Measurements from ENCODE around the gene GALNTL6. TPM values are rescaled to one million over a fixed set of nuclear protein-coding genes. Genes with fewer than 3 reads are reported as not detected.

The GALNTL6 gene
- under 1 TPM; 0.06 to 0.13 (median 0.08) TPM for polyA plus RNA-seq (ENCODE audit: insufficient read depth in 1 of 5, insufficient read length in 5 of 5, low replicate concordance in 1 of 5)
- long read RNA-seq, donor 1 = 0 reads
- long read RNA-seq, donor 2 = 0 reads
- long read RNA-seq, donor 3 = 0 reads
- long read RNA-seq, donor 4 = 0 reads
- long read RNA-seq, donor 5 = 0 reads
- long read RNA-seq, donor 6 = 0 reads
- long read RNA-seq, donor 7 = 0 reads
- long read RNA-seq, donor 8 = 0 reads

DNA sequence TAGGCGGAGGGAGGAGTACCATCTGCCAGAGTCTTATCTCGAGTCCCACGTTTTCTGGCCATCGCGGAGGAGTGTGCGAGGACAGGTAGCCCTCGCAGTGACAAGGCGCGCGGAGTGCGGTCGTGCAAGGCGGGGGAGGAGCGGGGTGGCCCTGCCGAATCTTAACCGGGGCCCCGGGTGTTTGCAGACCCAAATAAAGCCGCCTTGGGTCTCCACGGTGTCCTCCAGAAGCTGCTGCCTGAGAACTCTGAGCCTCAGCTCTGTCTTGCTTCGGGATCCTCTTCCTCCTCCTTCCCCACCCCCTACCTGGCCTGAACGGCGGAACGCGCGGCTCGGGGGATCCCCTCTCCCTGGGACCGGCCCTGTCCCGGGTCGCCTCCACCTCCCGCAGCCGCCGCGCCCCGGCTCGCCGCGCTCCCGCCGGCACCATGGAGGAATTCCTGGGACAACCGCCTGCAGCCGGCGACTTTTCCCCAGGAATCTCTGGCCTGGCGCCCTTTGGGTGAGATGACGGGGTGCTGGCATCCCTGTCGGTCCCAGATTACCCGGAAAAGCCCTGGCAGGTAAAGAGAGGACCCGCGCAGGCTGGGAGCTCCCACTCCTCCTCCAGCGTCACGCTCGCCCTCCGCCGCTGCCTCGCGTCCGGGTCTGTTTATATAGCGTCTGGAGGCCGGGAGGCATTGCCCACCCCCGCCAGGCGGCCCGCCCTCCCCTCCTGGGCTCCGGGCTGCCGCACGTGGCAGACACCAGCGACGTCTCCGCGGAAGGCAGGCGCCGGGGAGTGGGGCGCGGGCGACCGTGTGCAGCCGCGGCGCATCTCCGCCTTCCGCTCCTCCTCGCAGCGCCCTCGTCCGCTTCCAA, at the start of gene GALNTL6:
Gene GALNTL6, plus strand, starts transcription at position 740 of the 861 bp plus-strand sequence.
- no peak for DNase-seq

DNA sequence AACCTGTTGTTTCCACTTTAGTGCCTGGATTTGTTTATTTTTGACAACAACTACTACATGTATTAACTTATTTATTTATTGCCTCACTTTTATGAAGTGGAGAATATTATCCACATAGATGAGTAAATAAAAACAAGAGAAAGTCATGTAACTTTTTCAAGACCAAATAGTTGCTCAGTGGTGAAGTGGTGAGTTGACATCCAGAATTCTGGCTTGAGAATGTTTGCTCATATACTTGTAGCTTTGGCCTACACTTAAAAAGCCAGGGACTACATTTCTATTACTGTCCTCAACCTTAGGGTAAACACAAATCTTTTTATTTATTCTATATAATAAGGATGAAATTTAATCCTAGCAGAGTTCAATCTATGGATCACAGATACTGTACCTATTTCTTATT, 47.7 kb upstream of the GALNTL6 start:
- no peak for DNase-seq

DNA sequence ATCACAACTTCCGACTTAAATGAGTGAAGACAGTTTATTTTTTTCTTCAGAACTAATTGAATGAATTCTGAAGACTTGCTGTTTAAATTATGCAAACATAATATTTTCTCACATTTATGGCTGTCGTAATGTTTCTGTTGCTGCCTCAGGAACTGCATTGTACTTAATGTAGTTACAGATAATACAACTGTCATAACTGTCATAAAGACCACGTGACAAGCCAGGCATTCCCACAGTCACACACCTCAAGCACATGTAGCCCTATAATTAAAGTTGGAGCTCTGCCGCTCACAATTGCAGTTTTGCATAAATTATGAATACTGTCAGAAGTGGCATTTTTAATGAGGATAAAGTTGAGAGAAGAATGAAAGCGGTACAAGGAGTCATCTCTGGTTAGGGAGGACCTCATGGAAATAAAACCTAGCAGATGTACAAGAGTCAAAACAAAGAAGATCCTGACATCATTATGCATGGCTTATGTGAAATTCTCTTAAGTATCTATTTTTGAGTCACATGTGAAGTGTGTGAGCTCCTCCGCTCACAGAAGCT, 38.5 kb upstream of the GALNTL6 start:
- no peak for DNase-seq

DNA sequence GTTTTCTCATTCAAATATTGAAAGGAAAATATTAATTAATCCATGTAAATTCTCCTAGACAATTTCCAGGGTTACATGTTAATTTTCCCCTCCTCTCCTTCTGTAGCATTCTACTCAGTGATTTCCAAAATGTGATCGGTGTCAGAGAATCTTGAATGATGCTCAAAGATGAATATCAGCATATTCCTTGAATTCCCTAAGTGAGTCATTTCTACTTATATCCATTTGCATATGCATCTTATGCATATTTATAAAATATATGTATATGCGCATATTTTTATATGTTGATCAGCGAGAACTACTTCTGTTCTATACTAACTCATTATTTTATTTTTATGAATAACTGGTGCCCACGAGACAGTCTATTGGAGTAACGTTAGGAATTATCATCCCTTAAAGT, 33.9 kb upstream of the GALNTL6 start:
- no peak for DNase-seq

DNA sequence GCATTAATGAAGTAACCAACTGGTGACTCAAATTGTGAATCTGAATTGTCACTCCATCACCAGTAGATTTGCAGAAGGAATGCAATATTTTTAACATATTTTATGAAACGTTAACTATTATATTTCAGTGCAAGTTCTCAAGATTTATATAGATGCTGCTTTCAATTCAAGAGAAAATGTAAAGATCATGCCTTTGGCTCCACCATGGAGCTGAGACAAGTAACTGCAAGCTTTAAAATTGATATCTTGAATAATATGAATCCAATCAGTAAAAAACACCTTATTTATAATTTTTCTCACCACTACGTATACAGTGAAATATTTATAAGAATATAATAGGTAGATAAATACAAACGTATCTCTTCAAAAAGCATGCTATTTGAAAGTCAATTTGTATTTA, 27.8 kb upstream of the GALNTL6 start:
- DNase-seq = no peak

DNA sequence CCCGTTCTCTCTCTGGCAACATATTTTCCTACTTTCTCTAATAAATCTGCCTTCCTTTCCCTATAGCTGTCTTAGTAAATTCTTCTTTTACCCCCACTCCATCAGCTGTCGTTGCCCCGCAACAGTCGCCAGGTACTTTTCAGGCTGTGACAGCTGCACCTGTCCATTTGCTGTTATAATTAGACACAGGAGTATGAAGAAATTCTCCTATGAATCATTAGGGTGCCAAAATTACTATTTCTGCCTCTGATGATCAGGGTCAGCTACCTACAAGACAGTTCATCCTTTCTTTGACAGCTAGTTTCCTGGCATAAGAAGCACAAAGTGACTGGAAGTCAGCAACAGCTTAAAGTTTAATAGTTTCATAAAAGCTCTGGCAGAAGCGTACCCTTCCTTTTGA, 19.5 kb upstream of the GALNTL6 start:
- no peak for DNase-seq

DNA sequence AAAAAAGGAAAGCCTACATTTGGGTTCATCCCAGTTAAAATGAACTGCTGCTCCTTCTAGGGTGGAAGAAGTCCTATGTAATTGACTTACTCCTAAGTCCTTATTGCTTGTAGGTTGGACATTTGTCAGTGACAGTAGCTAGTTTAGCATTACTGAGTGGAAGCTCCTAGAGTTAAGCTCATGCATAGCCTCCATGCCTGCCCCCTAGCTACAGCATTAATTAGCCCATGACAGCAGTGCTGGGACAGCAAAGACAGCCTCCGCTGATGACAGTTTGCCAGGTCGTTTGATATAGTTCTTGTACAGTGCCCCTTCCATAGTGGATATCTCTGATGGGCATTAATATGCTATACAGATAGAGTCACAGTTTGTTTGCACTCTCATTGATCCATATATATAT, 18.7 kb upstream of the GALNTL6 start:
- no peak for DNase-seq

DNA sequence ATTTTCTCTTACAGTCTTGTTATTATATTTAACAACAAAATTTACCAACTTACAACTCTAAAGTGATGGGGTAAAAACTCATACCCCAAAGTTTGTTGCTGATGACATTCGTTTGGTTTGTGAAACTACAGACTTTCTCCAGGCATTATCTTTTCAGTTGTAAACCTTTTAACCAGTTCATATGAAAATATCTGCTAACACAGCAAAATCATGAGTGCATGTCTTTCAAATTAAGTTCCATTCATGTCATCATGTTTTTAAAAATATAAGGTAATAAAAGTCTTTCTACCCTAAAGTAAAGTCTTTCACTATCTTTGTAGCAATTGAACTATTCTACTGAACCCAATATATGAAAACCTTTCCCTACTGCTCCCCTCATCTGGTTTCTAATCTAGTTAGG, 3.4 kb upstream of the GALNTL6 start:
- DNase-seq = no peak

DNA sequence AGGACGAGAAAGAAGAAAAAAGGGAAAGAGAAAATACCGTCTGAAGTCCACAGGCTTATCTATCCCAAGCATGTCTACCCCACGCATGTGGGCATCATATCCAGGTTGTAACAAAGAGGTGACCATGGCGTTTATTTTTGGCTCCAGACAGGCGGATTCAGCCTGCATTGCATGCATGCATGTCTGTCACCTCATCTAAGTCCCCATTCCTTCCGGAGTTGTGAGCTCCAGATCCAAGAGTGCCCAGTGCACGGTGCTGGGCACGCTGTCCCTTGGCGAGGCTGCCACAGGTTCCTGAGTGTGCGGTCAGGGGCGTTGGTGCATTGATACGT, 905 bp upstream of the GALNTL6 start:
- no peak for DNase-seq

DNA sequence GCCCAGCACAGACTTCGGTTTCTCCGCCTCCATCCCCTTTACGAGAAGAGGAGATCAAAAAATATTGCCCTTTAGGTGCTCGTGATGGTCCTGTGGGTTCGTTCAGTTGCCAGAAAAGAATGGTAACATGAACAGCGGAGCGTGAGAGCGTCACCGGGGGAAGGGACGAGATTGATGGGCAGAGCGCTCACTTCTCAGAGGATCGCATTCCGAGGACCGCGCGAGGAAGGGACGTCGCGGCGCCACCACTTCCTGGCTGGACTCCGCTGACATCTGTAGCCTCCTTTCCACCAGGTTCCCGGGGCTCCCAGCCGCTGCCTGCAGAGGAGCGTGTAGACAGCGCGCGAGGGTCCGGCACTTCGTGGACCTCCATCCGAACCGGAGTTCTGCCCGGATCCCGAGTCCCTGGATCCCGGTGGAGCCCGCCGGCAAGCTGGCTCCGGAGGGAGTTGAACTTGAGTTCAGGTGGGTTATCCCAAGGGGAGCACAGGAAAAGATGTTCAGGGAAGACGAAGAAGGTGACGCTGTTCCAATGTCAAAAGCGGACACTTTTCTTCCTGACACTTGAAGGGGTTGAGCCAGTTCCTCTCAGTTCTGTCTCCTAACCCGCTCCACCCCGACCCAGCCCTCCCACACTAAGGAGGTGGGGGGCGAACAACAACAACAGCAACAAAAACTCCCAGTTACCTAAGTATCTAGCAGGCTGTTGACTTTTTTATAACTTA, 484 bp downstream of the GALNTL6 start:
- DNase-seq = no peak

DNA sequence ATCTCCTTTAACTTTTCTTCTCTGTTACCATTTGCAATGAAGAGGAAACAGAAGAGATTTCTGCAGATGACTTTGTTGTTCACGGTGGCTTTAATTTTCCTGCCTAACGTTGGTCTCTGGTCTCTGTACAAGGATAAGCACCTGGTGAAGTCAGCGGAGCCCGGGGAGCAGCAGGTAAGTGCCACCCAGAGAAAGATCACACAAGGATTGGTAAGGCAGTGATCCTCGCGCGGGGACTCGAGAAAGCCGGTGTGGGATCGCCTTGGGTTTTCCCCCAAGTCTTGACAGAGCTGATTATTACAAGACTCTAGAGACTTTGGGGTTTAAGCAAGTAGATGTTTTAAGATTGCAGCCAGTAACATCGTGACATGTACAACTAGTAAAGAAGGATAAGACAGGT, 1.3 kb downstream of the GALNTL6 start:
- DNase-seq = no peak

DNA sequence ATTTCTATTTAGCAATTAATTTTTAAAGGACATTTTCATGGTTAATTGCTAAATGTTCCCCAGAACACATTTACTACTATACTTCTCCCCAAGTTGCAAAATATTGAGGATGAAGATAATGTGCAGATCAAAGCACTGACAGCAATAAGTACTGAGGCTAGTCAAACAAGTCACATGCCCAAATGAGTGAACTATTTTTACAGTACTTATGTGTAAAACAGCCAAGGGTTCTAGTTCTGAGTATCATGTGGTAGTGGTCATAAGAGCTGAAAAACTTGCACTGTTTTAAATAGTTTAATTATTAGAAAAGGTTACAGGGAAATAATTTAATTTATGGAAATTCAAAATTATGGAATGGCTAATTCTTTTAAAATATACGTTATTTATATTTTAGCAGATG, 3.8 kb downstream of the GALNTL6 start:
- DNase-seq = no peak

DNA sequence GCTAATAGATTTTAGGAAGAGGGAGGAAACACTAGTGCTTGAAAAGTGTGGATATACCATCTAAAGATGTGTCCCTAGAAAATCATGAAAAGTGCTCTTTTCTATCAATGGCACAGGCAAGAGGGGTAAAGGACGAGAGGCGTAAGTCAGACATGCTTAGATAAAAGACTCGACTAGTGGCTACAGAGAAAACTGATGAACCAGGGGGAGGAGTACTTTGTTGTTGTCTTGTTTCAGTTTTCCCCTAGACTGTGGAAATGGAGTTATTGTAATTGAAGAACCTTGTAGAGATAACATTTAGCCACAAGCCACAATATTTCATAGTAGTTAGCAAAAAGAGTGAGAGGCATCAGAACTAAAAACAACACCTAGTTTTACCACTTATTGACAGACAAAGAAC, 21.4 kb downstream of the GALNTL6 start:
- DNase-seq = no peak

DNA sequence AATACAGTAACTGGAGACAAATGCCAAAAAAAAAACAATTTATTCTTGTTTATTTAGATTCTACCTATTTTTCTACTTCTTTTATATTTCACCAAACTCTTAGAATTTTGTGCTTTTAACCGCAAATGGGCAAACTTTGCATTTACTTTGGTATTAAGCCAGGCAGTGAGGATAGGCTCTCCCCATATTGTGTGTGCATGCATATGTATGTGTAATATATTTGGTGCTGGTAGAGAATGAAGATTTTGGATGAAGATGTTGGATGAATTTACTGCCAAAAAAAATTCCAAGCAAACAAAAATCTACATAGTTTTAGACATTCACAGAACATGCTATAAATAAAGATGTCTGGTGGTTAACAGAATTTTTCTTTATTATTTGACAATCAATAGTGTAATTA, 30.3 kb downstream of the GALNTL6 start:
- no peak for DNase-seq

DNA sequence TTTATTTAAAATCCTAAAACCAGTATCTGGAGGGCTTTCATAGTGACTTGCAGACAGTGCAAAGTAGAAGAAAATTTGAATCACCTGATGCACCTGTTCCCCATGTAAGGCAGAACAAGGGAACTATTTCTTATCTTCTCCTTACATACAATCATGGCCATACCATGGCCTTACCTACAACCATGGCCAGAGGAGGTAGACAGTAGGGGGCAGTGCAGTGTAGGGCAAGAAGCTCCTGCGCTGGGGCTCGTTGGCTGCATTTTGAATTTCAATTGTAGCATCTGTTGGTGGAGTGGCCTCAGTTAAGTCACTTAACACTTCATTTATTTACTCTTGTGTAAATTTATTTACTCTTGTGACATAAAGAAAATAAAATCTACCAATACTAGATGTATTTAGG, 33.0 kb downstream of the GALNTL6 start:
- no peak for DNase-seq

DNA sequence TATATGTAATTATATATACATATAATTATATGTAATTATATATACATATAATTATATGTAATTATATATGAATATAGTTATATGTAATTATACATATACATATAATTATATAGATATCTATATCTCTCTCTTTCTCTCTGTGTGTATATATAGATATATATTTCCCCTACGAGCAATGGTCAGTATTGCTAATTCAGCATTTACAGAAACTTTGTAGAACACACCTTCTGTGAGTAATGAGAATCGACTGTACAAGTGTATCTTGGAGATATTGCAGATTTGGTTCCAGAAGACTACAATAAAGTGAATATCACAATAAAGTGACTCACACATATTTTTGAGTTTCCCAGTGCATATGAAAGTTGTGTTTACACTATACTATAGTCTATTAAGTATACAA, 33.7 kb downstream of the GALNTL6 start:
- no peak for DNase-seq

DNA sequence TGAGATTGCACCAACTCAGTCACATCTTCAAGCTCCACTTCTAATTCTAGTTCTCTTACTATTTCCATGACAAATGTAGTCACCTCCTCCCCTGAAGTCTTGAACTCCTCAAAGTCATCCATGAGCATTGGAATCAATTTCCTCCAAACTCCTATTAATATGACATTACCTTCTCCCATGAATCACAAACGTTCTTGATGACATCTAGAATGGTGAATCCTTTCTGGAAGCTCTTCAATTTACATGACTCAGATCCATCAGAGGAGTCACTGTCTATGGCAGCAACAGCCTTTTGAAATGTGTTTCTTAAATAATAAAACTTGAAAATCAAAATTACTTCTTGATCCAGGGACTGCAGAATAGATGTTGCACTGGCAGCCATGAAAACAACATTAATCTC, 34.5 kb downstream of the GALNTL6 start:
- no peak for DNase-seq

DNA sequence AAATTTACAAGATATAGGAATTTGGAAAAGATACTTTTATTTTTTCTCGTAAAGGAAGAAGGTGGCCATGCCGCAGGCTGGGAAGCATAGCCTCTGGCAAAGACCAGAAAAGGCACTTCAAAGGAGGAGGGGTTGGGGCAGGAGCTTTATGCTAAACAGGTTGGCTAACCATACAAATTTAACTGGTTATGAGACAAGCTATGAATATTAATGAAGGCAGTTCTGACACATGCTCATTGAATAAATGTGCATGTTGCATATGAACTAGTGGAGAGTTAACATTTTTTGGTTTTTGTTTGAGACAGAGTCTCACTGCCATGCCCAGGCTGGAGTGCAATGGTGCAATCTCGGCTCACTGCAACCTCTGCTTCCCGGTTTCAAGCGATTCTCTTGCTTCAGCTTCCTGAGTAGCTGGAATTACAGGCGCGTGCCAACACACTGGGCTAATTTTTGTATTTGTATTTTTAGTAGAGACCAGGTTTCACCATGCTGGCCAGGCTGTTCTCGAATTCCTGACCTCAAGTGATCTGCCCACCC, 36.5 kb downstream of the GALNTL6 start:
- DNase-seq = no peak

DNA sequence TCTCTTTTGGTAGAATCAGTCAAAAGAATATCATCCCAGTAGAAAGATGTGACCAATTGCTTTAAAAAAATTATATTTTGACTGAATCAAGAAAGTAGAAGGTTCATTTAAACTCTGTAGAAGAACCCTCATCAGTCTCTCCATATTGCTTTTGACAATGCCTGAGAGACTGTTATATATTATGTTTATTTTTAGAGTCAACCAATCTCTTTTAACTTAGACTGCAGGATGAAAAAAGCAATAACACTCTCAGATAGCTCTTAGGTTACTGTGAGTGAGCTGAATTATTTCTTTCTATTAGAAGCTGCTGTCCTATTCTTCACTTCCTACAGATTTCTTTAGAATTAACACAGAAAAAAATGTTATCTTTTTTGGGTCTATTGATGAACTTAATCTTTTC, 38.1 kb downstream of the GALNTL6 start:
- no peak for DNase-seq

DNA sequence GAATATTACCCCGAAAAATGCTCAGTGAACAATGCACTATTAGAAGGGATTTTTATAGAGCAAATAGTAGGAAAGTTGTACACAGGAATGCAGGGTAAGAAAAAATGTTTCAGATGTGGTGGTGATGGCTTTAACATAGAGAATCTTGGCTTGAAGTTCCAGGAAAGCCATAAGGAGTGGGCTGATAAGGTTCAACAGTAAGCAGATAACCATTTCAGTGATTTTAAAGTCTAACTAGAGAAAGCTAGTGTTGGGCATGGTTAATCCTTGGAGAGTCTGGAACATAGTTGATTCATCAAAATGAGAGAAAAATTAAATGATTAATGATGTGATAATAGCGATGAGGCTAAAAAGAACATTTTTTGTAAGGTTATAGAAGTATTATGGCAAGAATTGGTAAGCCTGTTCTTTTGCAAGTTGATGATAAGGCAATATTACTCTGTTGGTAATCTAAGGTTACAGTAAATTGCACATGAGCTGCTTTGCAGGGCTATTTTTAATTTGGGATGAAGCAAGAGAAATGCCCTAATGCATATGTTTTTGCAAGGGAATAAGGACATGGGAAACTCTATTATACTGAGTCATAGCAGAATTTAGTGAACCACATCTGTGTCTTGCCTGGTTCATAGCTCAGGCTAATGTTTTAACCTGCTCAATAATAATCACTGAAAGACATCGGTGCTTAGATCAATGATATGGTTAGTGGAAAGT, 44.3 kb downstream of the GALNTL6 start:
- DNase-seq = no peak

DNA sequence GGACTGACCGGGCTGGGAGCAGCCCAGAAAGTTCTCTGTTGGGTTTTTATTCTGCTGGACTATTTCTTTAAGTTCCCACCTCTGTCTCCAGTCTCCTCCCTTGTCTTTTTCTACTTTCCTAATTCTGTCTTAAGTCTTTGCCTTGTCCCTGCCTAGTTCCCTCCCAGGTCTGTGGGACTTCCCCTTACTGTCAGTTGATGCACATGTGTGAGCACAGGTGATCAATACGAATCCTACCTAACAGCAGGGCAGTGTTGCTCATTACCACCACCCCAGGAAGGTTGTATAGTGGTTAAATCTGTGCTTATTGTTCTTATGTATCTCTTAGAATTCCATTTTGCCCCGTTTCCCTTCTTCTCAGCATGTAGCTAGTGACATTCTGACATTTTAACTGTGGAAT, 62.1 kb downstream of the GALNTL6 start:
- no peak for DNase-seq

DNA sequence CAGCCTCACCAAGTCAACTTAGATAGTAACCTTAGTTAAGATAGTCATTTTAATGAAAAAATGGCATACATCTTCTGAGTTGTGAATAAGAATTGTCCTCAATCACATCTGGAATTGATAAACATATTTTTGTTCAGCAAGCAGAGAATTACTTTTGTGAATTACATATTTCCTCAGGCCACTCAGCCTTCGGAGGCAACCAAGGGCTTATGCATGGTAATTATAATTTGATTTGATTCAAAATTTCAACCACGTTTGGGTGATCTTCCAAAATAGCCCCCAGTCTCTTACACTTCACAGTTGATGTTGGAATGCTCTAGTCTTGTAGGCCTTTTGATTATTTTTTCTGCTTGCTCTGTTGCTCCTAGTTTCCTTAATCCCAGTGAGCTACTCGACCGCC, 63.4 kb downstream of the GALNTL6 start:
- DNase-seq = no peak
